A549 (cell line): ENCODE measurements around the gene PPP4C.

Source experiments
- CTCF ChIP-seq: fragments of >200 bp; sonication (Bioruptor Twin); formaldehyde crosslinking; IDR thresholded peaks from 3 replicates; pipeline ENCODE4 v1.5.1; 2016
- ELK1 ChIP-seq: fragments of 150-350 bp; IDR thresholded peaks from 2 replicates; pipeline ENCODE4 v1.6.1; 2014; ENCODE audit warnings: low read depth, mild to moderate bottlenecking, low read length
- EP300 ChIP-seq, 2 experiments: fragments of >200 bp; sonication (Bioruptor Twin); formaldehyde crosslinking; IDR thresholded peaks; 2 replicates in 1 of 2; 3 replicates in 1 of 2; pipeline ENCODE4 v1.6.1; 2016 to 2017
- JUN ChIP-seq, 2 experiments: fragments of >200 bp; sonication (Bioruptor Twin); formaldehyde crosslinking; IDR thresholded peaks; 2 replicates in 1 of 2; 3 replicates in 1 of 2; pipeline ENCODE4 v1.6.1; 2016 to 2017
- MAX ChIP-seq: IDR thresholded peaks from 2 replicates; pipeline ENCODE4 v1.6.1; 2012
- NFE2L2 ChIP-seq: fragments of 150-350 bp; conservative IDR thresholded peaks from 2 replicates; pipeline ENCODE4 v1.6.1; 2014; ENCODE audit warnings: low read length
- NR3C1 ChIP-seq: fragments of >200 bp; sonication (Bioruptor Twin); formaldehyde crosslinking; IDR thresholded peaks from 3 replicates; pipeline ENCODE4 v1.6.1; 2017
- POLR2A ChIP-seq: IDR thresholded peaks from 2 replicates; pipeline ENCODE4 v1.6.1; 2012; ENCODE audit warnings: mild to moderate bottlenecking, low read length
- RAD21 ChIP-seq, 2 experiments: fragments of >200 bp in 1 of 2; sonication (Bioruptor Twin) in 1 of 2; formaldehyde crosslinking in 1 of 2; IDR thresholded peaks in 1 of 2; conservative IDR thresholded peaks in 1 of 2; 2 replicates in 1 of 2; 3 replicates in 1 of 2; pipeline ENCODE4 v1.6.1; 2012 to 2018; ENCODE audit warnings: inconsistent platforms in 1 of 2
- SMC3 ChIP-seq: fragments of >200 bp; sonication (Bioruptor Twin); formaldehyde crosslinking; IDR thresholded peaks from 3 replicates; pipeline ENCODE4 v1.6.1; 2018; ENCODE audit warnings: inconsistent platforms
- USF2 ChIP-seq: fragments of 450-650 bp; IDR thresholded peaks from 2 replicates; pipeline ENCODE4 v1.6.1; 2014; ENCODE audit warnings: antibody characterized with exemption
- ZSCAN20 ChIP-seq: fragments of 250-450 bp; sonication (Bioruptor Pico); IDR thresholded peaks from 2 replicates; pipeline ENCODE4 v1.8.0; 2022; ENCODE audit warnings: mild to moderate bottlenecking, moderate library complexity

- no peak for TF ChIP-seq POLR2A
- no peak for TF ChIP-seq CTCF
- no peak for TF ChIP-seq EP300 (IDR thresholded peaks at IDR 0.05)
- TF ChIP-seq ZSCAN20 (CRISPR knock-in tag): no peak
- TF ChIP-seq SMC3: no peak
- no peak for TF ChIP-seq ELK1
- TF ChIP-seq MAX: no peak
- no peak for TF ChIP-seq NR3C1
- TF ChIP-seq RAD21 (conservative IDR thresholded peaks at IDR 0.05 in 1 of 2, IDR thresholded peaks at IDR 0.05 in 1 of 2): no peak
- TF ChIP-seq USF2: no peak
- TF ChIP-seq NFE2L2: no peak
- no peak for TF ChIP-seq JUN (IDR thresholded peaks at IDR 0.05)
Observed at GRCh38 chr16:30110661-30111060, 34.9 kb downstream of the PPP4C start.
